Activated CD4-positive, alpha-beta T cell treated with anti-CD3 and anti-CD28 coated beads for 4 hours (primary cell): ENCODE data around the gene CACNA2D4.

ENCODE experiments used
- DNase-seq, 2 donors: peaks; one replicate each; pipeline ENCODE4 v3.0.0-alpha.2; 2020

The CACNA2D4 gene

DNA sequence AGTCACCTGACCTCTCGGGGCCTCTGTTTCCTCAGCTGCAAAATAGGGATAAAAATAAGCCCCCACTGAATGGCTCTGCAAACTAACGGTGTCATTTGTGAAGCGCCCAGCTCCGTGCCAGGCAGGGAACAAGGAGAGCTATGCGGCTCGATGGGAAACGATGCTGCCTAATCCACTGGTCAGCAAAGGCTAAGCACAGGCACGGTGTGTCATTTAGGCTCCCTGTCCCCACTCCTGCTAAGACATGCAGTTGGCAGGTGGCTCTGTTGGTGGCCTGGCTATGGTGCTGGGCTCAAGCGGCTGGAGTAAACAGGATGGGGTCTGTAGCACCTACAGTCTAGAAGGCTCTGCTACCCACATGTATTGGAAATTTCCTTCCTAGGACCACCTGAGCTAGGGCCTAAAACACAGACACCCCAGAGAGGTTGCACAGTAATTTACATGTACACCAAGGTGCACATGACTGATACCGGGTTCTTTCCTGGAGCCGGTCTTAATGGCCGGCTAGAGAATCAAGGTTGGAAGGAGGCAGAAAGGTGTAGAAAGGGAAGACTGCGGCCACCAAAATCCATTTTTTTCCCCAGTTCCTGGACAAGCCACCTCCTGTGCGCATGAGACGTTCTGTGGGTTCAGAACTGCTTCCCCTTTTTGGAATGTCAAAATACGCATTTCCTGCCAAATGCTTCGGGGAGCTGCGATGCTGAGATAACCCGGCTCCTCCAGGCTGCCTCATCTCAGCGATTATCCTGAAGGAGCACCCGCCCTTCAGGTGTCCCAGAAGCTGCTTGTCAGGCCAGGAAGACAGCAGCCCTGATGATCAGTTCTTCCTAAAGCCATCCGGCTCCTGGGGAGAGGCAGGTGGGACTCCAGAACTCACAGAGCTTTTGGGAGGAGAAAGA, 1.0 kb downstream of the CACNA2D4 start:
- no peak for DNase-seq

- DNase-seq = no peak
Measured at GRCh38 chr12:1916371-1917171, 1.9 kb downstream of the CACNA2D4 start.

GRCh38 chr12:1915082-1915968, 3.1 kb downstream of the CACNA2D4 start:
- no peak for DNase-seq

DNA sequence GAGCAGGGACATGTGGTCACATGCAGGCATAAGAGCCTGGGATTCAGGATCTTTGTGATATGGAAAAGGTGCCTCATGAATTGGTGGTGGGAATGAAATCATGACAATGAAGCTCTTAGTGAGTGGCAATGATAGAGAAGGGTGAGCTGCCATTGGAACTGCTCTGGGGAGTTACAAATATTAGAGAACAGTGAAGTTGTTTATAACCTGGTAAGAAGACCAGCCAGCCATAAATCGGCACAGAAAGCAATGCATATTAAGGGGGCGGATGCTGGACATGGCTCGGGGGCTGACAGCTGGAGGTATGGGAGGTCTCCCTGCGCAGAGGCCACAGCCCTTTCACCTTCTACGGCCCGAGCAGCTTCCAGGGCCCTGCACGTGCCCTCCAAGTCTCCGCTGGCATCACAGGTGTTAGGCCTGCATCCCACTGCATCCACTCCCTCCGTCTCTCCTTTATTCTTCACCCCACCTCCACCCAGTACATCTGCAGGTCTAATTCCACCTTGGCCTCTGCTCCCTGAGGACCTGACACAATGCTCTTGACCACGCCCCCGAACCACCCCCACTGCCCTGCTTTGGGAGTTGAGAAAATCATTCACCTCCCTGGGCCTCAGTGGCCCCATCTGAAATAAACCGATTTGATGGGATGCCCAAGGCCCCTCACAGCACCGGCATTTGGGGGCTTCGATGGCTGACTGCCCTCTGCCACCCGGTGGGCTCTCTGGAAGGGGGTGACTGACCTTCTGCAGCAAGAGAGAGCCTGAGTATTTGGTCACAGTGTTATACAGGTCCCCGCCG, 4.1 kb downstream of the CACNA2D4 start:
- DNase-seq = no peak

DNA sequence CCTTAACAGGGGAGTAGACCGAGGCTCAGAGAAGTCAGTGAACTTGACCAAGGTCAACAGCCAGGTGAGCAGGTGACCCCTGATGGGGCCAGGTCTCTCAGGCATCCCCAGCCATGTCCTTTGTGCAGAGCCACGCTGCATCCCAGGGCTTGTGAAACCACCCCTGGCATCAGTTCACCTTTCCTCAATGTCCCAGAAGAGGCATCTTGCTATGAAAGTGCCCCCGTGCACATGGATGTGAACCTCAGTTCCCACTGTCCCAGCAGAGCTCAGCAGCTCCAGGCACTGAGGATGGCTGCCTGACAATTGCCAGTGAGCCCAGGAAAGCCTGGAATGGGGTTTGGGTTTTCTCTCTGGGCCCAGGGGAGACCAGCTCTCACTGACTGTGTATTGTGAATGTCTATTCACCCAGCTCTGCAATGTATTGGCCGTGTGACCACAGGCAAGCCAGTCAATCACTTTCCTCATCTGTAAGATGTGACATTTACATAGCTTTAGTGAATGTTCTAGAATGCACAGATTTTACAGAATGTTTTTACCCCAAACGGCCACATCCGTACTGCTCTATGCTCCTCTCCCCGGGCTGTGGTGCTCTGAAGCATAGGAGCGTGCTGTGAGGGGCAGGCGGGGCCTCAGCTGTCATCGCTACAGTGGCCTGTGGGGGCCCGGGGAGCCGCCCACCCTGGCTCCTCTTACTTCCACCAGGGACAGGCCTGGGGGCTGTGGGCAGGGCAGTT, 4.9 kb downstream of the CACNA2D4 start:
- no peak for DNase-seq

DNA sequence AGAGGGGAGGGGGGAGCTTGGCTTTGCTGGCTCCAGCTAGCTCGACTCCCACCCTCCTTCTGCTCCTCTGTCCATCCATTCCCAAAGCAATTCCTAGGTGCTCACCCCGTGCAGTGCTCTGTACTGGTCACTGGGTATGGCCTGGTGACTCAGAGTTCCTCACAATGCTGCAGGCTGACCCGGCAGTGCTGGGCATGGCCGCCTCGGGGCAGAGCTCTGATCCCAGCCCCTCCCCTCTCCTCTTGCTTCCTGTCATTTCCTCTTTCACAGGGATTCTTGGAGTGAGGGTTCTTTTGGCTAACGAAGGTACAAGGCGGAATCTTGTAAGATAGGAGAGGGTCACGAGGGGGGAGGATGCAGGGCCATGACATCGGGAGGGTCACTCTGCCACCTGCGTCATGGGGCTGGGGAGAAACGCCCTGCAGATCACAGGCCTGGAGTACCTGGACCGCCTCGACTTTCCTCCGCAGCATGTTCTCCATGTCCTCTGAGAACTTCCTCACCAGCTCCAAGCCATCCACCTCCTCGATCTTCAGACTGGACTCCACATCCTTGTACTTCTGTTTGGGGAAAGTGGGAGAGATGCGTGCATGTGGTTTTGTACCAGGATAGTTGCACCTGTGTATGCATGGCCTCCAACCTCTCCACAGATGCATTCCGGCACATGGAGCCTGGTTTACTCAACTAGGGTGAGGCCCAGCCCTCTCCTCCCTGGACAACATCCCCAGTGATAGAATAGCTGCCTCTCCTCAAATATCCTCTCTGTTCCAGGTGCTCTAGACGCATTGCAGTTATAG, 5.7 kb downstream of the CACNA2D4 start:
- no peak for DNase-seq

DNA sequence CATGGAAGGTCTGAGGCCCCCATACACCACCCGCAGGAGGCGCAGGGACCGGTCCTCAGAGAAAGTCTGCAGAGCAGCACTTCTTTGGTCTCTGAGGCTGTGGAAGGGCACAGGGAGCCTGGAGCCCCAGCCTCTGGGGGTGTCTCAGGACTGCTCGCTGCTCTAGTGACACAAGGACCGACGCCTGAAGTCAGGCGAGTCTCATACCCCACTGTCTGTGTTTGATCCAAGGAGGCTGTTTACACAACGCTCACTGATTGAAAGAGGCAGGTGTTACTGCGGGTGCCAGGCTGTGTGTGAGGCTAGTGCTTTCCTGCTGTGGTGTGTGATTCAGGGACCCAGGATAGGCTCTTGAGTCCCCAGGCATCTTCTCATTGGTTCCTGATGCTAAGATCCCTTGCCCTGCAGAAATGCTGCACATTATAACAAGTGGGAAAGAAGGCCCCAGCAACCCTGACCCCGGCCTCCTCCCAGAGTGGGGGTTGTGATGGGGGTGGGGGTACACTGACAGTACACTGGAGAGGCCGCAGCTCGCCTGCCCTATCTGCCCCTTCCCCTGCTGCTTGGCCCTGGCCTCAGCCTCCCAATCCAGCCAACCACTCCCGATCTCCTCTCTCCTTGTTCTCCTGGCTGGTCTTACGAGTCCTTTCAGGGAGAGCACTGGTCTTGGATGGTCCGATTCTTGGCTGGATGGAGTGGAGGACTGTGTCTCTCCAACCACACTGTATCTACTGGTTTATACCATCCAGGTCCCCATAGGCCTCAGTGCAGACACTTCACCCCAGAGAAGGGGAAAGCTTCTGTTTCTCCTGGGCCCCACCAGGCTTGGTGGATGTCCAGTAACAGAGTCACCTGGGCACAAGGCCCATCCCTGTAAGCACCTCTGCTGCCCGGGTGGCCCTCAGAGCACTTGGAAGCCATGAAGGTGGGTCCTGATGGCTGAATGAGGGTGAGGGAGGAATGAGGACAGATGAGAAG, 6.6 kb downstream of the CACNA2D4 start:
- DNase-seq = no peak

DNA sequence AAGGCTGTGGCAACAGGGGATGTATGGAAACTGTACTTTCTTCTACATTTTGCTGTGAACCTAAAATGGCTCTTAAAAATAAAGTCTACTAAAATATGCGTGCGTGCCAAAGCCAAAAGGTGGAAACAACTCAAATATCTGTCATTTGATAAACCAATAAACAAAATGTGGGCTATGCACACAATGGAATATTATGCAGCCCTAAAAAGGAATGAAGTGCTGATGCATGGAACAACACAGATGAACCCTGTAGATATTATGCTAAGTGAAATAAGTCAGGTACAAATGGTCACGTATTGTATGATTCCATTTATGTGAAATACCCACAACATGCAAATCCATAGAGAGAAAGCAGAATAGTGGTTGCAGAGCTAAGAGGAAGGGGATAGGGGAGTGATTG, 8.0 kb downstream of the CACNA2D4 start:
- no peak for DNase-seq

GRCh38 chr12:1908758-1909157, 9.7 kb downstream of the CACNA2D4 start:
- DNase-seq = no peak

DNA sequence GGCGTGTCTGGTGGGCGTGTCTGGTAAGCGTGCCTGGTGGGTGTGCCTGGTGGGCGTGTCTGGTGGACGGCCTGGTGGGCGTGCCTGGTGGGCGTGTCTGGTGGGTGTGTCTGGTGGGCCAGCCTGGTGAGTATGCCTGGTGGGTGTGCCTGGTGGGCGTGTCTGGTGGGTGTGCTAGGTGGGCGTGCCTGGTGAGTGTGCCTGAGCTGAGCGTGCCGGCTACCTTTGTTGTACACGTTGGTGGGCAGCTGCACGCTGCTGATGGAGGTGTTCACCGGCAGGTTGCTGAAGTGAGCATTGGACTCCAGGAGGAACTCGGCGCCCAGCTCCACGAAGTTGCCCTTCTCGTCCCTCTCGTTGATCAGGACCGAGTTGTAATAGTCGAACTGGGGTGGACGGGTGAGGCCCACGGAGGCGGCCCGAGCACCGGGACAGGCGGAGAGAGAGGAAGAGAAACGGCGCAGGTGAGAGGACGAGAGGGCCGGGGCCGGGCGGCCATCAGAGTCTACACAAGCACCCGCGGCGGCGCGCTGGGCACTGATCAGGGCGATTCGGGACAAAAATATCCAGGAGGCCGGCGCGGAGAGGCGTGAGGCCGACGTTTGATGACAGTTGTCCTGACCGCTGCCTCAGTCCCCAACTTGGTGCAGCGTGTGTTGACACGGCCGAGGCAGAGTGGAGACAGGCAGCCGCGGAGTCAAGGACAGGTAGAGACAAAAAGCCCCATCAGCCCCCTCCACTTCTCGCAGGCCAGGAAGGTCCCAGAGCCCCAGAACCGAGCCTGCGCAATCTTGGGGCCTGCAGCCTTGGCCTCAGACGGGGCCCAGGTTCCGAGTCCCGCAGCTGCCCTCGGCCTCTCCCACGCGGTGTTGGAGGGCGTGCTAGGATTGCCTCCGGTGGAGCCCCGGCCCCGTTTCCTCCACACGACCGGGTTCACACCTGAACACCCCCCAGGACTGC, 10.5 kb downstream of the CACNA2D4 start:
- peak; percentile 29 to 39 for DNase-seq

DNA sequence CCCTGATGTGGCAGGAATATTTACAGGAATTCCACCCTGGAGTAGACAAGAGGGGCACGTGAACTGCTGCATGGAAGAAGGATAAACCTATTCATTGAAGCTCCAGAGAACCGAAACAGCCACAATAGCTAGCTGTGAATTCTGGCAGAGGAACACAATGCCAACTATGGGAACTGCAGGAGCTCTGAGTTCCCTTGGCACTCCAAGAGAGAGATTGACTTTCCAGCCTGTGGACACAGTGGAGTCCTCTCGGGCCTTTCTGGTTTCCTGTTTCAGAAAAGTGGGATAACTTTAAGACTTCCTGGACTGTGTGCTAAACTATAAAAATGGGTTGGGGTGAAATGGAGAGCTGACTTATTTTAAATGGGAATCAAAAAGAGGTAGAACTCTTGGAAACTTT, 11.9 kb downstream of the CACNA2D4 start:
- DNase-seq = no peak

DNA sequence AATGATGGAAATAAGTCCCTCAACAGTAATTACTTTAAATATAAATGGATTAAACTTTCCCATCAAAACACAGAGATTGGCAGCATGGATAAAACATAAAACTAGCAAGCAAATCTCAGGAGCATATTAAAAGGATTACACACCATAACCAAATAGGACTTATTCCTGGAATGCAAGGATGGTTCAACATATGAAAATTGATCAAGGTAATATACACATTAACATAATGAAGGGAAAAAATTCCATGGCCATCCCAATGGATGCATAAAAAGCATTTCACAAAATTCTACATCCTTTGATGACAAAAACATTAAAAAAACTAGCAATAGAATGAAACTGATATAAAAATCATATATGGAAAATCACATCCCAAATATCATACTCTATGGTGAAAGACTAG, 13.6 kb downstream of the CACNA2D4 start:
- no peak for DNase-seq

- no peak for DNase-seq
Measured at GRCh38 chr12:1896964-1897363, 21.5 kb downstream of the CACNA2D4 start.

GRCh38 chr12:1890810-1891209, 27.6 kb downstream of the CACNA2D4 start:
- DNase-seq = no peak

DNA sequence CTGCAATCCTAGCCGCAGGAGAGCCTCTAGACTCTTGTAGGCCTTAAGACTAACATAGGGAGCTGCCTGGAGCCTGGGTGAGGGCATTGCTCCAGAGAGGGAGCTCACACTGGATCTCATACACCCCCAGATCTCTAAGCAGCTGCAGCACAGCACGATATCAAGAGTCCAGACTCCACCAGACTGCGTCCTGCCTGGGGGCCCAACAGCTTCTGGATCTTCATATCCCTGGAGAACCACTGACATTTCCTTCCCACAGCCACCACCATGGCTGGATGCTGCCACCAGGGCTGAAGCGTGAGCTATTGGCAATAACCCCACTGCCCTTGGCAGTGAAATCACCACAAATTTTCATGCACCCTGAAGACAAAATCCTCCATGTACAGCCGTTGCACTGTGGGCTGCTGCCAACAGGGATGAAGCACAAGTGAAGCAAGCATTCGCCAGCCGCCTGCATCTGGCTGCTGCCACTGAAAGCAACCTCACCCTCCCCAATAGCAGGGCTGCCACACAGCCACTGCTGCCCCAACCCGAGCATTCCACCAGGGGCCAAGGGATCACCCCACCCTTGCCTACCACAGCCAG, 28.2 kb downstream of the CACNA2D4 start:
- no peak for DNase-seq

GRCh38 chr12:1888923-1889322, 29.5 kb downstream of the CACNA2D4 start:
- DNase-seq = no peak

GRCh38 chr12:1886396-1887008, 31.9 kb downstream of the CACNA2D4 start:
- no peak for DNase-seq
